D341Med (cell line): Measurements from ENCODE around the gene PCSK4.
"Not testable (repeated sequence)": the region's sequence is repeated elsewhere in the genome, so short reads cannot be mapped to it uniquely, and the experiment has no call there.

ENCODE experiments used
- DNase-seq: peaks from one replicate; pipeline ENCODE4 v3.0.0; 2012; ENCODE audit warnings: low spot score

Gene PCSK4

GRCh38 chr19:1453525-1454364 lies 36.4 kb downstream of the PCSK4 start:
- DNase-seq: peak; percentile 64

GRCh38 chr19:1452802-1453524 lies 37.2 kb downstream of the PCSK4 start:
- DNase-seq: no peak

GRCh38 chr19:1451916-1452801 lies 38.0 kb downstream of the PCSK4 start:
- no peak for DNase-seq

- DNase-seq: no peak
Observed at GRCh38 chr19:1450735-1451731, 39.1 kb downstream of the PCSK4 start.

- peak; percentile 96 for DNase-seq
Observed at GRCh38 chr19:1449467-1450442, 40.4 kb downstream of the PCSK4 start, which contains the start of gene APC2. Gene APC2 (plus strand): TSS chr19:1450121. CDS start chr19:1453002, 2,881 bp downstream.

GRCh38 chr19:1447944-1448343 lies 42.2 kb downstream of the PCSK4 start:
- no peak for DNase-seq

- DNase-seq: no peak
Observed at GRCh38 chr19:1447504-1447903, 42.6 kb downstream of the PCSK4 start.

GRCh38 chr19:1446713-1447481 lies 43.3 kb downstream of the PCSK4 start:
- DNase-seq: no peak

- peak; percentile 92 for DNase-seq
Observed at GRCh38 chr19:1445932-1446712, 44.0 kb downstream of the PCSK4 start.

GRCh38 chr19:1445185-1445931 lies 44.8 kb downstream of the PCSK4 start:
- peak; percentile 94 for DNase-seq

- DNase-seq: no peak
Observed at GRCh38 chr19:1441677-1442438, 48.3 kb downstream of the PCSK4 start.

- no peak for DNase-seq
Observed at GRCh38 chr19:1441022-1441426, 49.1 kb downstream of the PCSK4 start.

GRCh38 chr19:1440418-1440801 lies 49.7 kb downstream of the PCSK4 start:
- no peak for DNase-seq

- not testable (repeated sequence) for DNase-seq
Observed at GRCh38 chr19:1439525-1440417, 50.4 kb downstream of the PCSK4 start.

GRCh38 chr19:1438933-1439354 lies 51.2 kb downstream of the PCSK4 start:
- DNase-seq: no peak
